Liver (tissue), 9 donors: ENCODE data around the gene FAM13B. TPM values are rescaled to one million over a fixed set of nuclear protein-coding genes. Genes with fewer than 3 reads are reported as not detected.

ENCODE experiments used
- DNase-seq: peaks from one replicate; pipeline ENCODE4 v3.0.0-alpha.2; 2017; ENCODE audit warnings: low spot score
- H3K27ac ChIP-seq, 2 donors: one replicate each; pipeline ENCODE4 v1.7.0; 2013; ENCODE audit warnings: inconsistent platforms in 2 of 2, low read length in 2 of 2, control low read depth in 1 of 2, low read depth in 1 of 2, mild to moderate bottlenecking in 1 of 2
- H3K27me3 ChIP-seq, 4 donors: one replicate each; pipeline versions ENCODE4 v1.6.1 to v1.7.0; 2013; ENCODE audit warnings: low read length in 3 of 4, inconsistent platforms in 1 of 4, mild to moderate bottlenecking in 1 of 4, moderate library complexity in 1 of 4; ENCODE audit not compliant: control insufficient read depth in 4 of 4, insufficient read depth in 4 of 4
- H3K36me3 ChIP-seq, 4 donors: one replicate each; pipeline versions ENCODE4 v1.6.1 to v1.7.0; 2013; ENCODE audit warnings: low read length in 3 of 4, mild to moderate bottlenecking in 3 of 4, low read depth in 1 of 4, moderate library complexity in 1 of 4; ENCODE audit not compliant: control insufficient read depth in 4 of 4, insufficient read depth in 3 of 4
- H3K4me1 ChIP-seq, 4 donors: one replicate each; pipeline versions ENCODE4 v1.6.1 to v1.7.0; 2013; ENCODE audit warnings: low read length in 3 of 4, mild to moderate bottlenecking in 3 of 4, moderate library complexity in 1 of 4; ENCODE audit not compliant: control insufficient read depth in 4 of 4, insufficient read depth in 4 of 4
- H3K4me3 ChIP-seq, 3 donors: one replicate each; pipeline versions ENCODE4 v1.6.1 to v1.7.0; 2013; ENCODE audit warnings: low read length in 3 of 3, control low read depth in 1 of 3, low read depth in 1 of 3, mild to moderate bottlenecking in 1 of 3
- H3K9ac ChIP-seq, 2 donors: one replicate each; pipeline ENCODE4 v1.7.0; 2013; ENCODE audit warnings: low read length in 2 of 2, mild to moderate bottlenecking in 2 of 2, moderate library complexity in 2 of 2, control low read depth in 1 of 2, low read depth in 1 of 2
- H3K9me3 ChIP-seq, 4 donors: one replicate each; pipeline versions ENCODE4 v1.6.1 to v1.7.0; 2013; ENCODE audit warnings: low read length in 3 of 4; ENCODE audit not compliant: control insufficient read depth in 4 of 4
- CTCF ChIP-seq: fragments of 150-350 bp; IDR thresholded peaks from 2 replicates; pipeline ENCODE4 v1.5.1; 2017; ENCODE audit warnings: improper control_type of control experiment, low read depth, low read length; ENCODE audit not compliant: missing input control
- EGR1 ChIP-seq, 2 donors: IDR thresholded peaks; 2 replicates each; pipeline ENCODE4 v1.6.1; 2016 to 2018; ENCODE audit warnings: antibody characterized with exemption in 2 of 2, low read depth in 2 of 2
- FOXA2 ChIP-seq: IDR thresholded peaks from 2 replicates; pipeline ENCODE4 v1.6.1; 2016; ENCODE audit warnings: antibody characterized with exemption
- GABPA ChIP-seq, 2 donors: IDR thresholded peaks in 1 of 2; conservative IDR thresholded peaks in 1 of 2; 2 replicates each; pipeline ENCODE4 v1.6.1; 2016; ENCODE audit warnings: antibody characterized with exemption in 2 of 2, mild to moderate bottlenecking in 1 of 2, moderate library complexity in 1 of 2
- HNF4A ChIP-seq, 2 donors: conservative IDR thresholded peaks; 2 replicates each; pipeline ENCODE4 v1.6.1; 2016; ENCODE audit warnings: antibody characterized with exemption in 2 of 2, mild to moderate bottlenecking in 2 of 2
- HNF4G ChIP-seq: IDR thresholded peaks from 2 replicates; pipeline ENCODE4 v1.6.1; 2016; ENCODE audit warnings: antibody characterized with exemption
- JUND ChIP-seq, 2 donors: IDR thresholded peaks; 2 replicates each; pipeline ENCODE4 v1.6.1; 2016; ENCODE audit warnings: antibody characterized with exemption in 2 of 2
- MAX ChIP-seq: IDR thresholded peaks from 2 replicates; pipeline ENCODE4 v1.6.1; 2016; ENCODE audit warnings: antibody characterized with exemption
- NR2F2 ChIP-seq: IDR thresholded peaks from 2 replicates; pipeline ENCODE4 v1.6.1; 2016; ENCODE audit warnings: antibody characterized with exemption
- RAD21 ChIP-seq, 2 donors: IDR thresholded peaks; 2 replicates each; pipeline ENCODE4 v1.6.1; 2016; ENCODE audit warnings: antibody characterized with exemption in 2 of 2, mild to moderate bottlenecking in 2 of 2
- REST ChIP-seq: IDR thresholded peaks from 2 replicates; pipeline ENCODE4 v1.6.1; 2016; ENCODE audit warnings: antibody characterized with exemption, mild to moderate bottlenecking
- RXRA ChIP-seq, 2 donors: IDR thresholded peaks; 2 replicates each; pipeline ENCODE4 v1.6.1; 2017 to 2018; ENCODE audit warnings: antibody characterized with exemption in 2 of 2, mild to moderate bottlenecking in 1 of 2
- SP1 ChIP-seq: IDR thresholded peaks from 2 replicates; pipeline ENCODE4 v1.6.1; 2018; ENCODE audit warnings: antibody characterized with exemption, mild to moderate bottlenecking
- TAF1 ChIP-seq: conservative IDR thresholded peaks from 2 replicates; pipeline ENCODE4 v1.6.1; 2016; ENCODE audit warnings: antibody characterized with exemption, mild to moderate bottlenecking
- YY1 ChIP-seq: IDR thresholded peaks from 2 replicates; pipeline ENCODE4 v1.6.1; 2016; ENCODE audit warnings: antibody characterized with exemption, mild to moderate bottlenecking
- WGBS: extraction: QIAGEN DNeasy Blood & Tissue Kit; methylation state at CpG from one replicate; pipeline ENCODE4 v1.1.7; 2013; 5-methylcytosine and 5-hydroxymethylcytosine counted together
- polyA plus RNA-seq, 2 donors: library from polyadenylated mRNA; stranded (reverse) in 1 of 2; unstranded in 1 of 2; fragments of 200-250 nt in 1 of 2; fragments of >200 nt in 1 of 2; fragmentation: Nextera tagmentation in 1 of 2; extraction: Ambion mirVana in 1 of 2; gene quantifications; one replicate each; pipeline versions ENCODE4 v1.2.1 to v1.2.3, GENCODE V29; 2013 to 2015
- total RNA-seq, 2 donors: library from RNA; depleted of rRNA; stranded (reverse); fragments of >200 nt; gene quantifications; one replicate each; pipeline ENCODE4 v1.2.3, GENCODE V29; 2014
- donor health status: healthy.
- donor health status: healthy.
- donor health status: healthy.
- donor health status: healthy.
- donor health status: healthy.

Gene FAM13B
- total and polyA plus RNA-seq, 4 donors, result 4.3 to 19.0 (median 10.8) TPM

GRCh38 chr5:138068742-138069600, 36.1 kb upstream of the FAM13B start:
- H3K27me3 ChIP-seq, result no peaks in the 10 kb centered on the region
- no peak overlapping the region for H3K9ac ChIP-seq
- H3K36me3 ChIP-seq, result no peaks in the 10 kb centered on the region
- H3K27ac ChIP-seq, result no peak overlapping the region
- no peaks in the 10 kb centered on the region for H3K4me1 ChIP-seq
- WGBS, result 21% methylated on average over 6 of the region's 6 CpGs
- TF ChIP-seq GABPA (IDR thresholded peaks at IDR 0.05 in 1 of 2, conservative IDR thresholded peaks at IDR 0.05 in 1 of 2) (no peak), RXRA (IDR thresholded peaks at IDR 0.05) (peak in 1 of 2 donors; percentile 15), HNF4A (conservative IDR thresholded peaks at IDR 0.05) (peak in 1 of 2 donors; percentile 7), MAX (no peak), YY1 (no peak), EGR1 (IDR thresholded peaks at IDR 0.05; ENCODE audit: low read depth in 2 of 2) (no peak), TAF1 (no peak), SP1 (no peak), CTCF (peak; percentile 69), HNF4G (no peak), RAD21 (IDR thresholded peaks at IDR 0.05) (peak; percentile 78 to 85)
- H3K9me3 ChIP-seq, result no peaks in the 10 kb centered on the region
- no peak overlapping the region for H3K4me3 ChIP-seq
- DNase-seq, result peak; percentile 77

GRCh38 chr5:138067945-138068344, 35.1 kb upstream of the FAM13B start:
- TF ChIP-seq JUND (IDR thresholded peaks at IDR 0.05) (no peak), TAF1 (no peak), CTCF (no peak), FOXA2 (no peak), REST (no peak), GABPA (IDR thresholded peaks at IDR 0.05 in 1 of 2, conservative IDR thresholded peaks at IDR 0.05 in 1 of 2) (no peak), NR2F2 (no peak)
- no peaks in the 10 kb centered on the region for H3K36me3 ChIP-seq
- no peaks in the 10 kb centered on the region for H3K27me3 ChIP-seq
- no peaks in the 10 kb centered on the region for H3K9me3 ChIP-seq
- 88% methylated on average over 8 of the region's 8 CpGs for WGBS
- H3K4me3 ChIP-seq, result no peak overlapping the region
- H3K9ac ChIP-seq, result no peak overlapping the region
- no peaks in the 10 kb centered on the region for H3K4me1 ChIP-seq
- no peak overlapping the region for H3K27ac ChIP-seq
- DNase-seq, result no peak
